K562 (cell line): ENCODE measurements around the gene BSN. TPM values are rescaled to one million over a fixed set of nuclear protein-coding genes. Genes with fewer than 3 reads are reported as not detected.

Experiments used
- ATAC-seq: fragments of 200-7000 bp; cut with Tn5 transposase; 3 replicates; pipeline ENCODE4 v1.9.1; 2020; ENCODE audit warnings: moderate library complexity
- BruUV-seq: library from RNA; stranded (reverse); fragments of 400-500 nt; replicated peaks from 2 replicates; lab custom pipeline; 2021; lab: Mats Ljungman, UMichigan
- CTCF ChIA-PET: fragments of 300-600 bp; formaldehyde crosslinking; extraction: SDS; loops from one replicate; lab custom pipeline; 2021; ENCODE audit warnings: low intra/inter-chr PET ratio; lab: Yijun Ruan, JAX
- POLR2A ChIA-PET: fragments of 300-600, 350-650 bp; sonication (Branson Sonifier 250); formaldehyde crosslinking; extraction: SDS; loops from one replicate; lab custom pipeline; 2021; ENCODE audit warnings: antibody characterized with exemption, inconsistent platforms; lab: Yijun Ruan, JAX
- DNase-seq, 4 experiments: peaks; one replicate each; pipeline versions ENCODE4 v3.0.0 to v3.0.0-alpha.2; 2011 to 2018; ENCODE audit warnings: low spot score in 3 of 4, mixed read lengths in 3 of 4; ENCODE audit errors: extremely low read depth in 1 of 4
- FAIRE-seq: peaks from 2 replicates; lab custom pipeline; 2011; peaks lifted over from hg19 to GRCh38; lab: Jason Lieb, UNC
- H2AFZ ChIP-seq: 2 replicates; pipeline ENCODE4 v1.6.0; 2011; ENCODE audit warnings: low read depth, low read length, control low read depth, inconsistent platforms
- H3K27ac ChIP-seq: fragments of 200-600 bp; 3 replicates; pipeline ENCODE4 v1.8.0; 2011; ENCODE audit warnings: low read depth, mild to moderate bottlenecking, control low read depth, inconsistent platforms, low read length, moderate library complexity, mixed read lengths; ENCODE audit errors: extremely low read depth
- H3K27me3 ChIP-seq, 2 experiments: fragments of 300-600 bp in 1 of 2; 2 replicates in 1 of 2; 3 replicates in 1 of 2; pipeline versions ENCODE4 v1.6.0 to v1.8.0; 2011; ENCODE audit warnings: inconsistent platforms in 2 of 2, low read length in 2 of 2, mild to moderate bottlenecking in 1 of 2, mixed read lengths in 1 of 2, moderate library complexity in 1 of 2; ENCODE audit not compliant: control insufficient read depth in 2 of 2, insufficient read depth in 2 of 2
- H3K36me3 ChIP-seq: fragments of 300-600 bp; 3 replicates; pipeline ENCODE4 v1.8.0; 2011; ENCODE audit warnings: mild to moderate bottlenecking, low read length, inconsistent platforms; ENCODE audit not compliant: control insufficient read depth, insufficient read depth
- H3K4me1 ChIP-seq, 2 experiments: fragments of 200-600 bp in 1 of 2; replicated peaks in 1 of 2; 2 replicates in 1 of 2; 3 replicates in 1 of 2; pipeline versions ENCODE4 v1.5.1 to v1.8.0; 2011; ENCODE audit warnings: inconsistent platforms in 2 of 2, low read length in 2 of 2, mild to moderate bottlenecking in 1 of 2, mixed read lengths in 1 of 2, moderate library complexity in 1 of 2; ENCODE audit not compliant: control insufficient read depth in 2 of 2, insufficient read depth in 2 of 2
- H3K4me2 ChIP-seq: 2 replicates; pipeline ENCODE4 v1.6.1; 2011; ENCODE audit warnings: low read length, control low read depth, inconsistent platforms, mixed read lengths; ENCODE audit not compliant: insufficient read depth
- H3K4me3 ChIP-seq: fragments of 200-600 bp; sonication (generic), shearing (Covaris generic); 2 replicates; pipeline ENCODE4 v1.5.1; 2016; ENCODE audit warnings: control low read depth, inconsistent platforms
- H3K79me2 ChIP-seq: fragments of 200-600 bp; 3 replicates; pipeline ENCODE4 v1.8.0; 2011; ENCODE audit warnings: low read length, inconsistent platforms; ENCODE audit not compliant: control insufficient read depth, insufficient read depth
- H3K9ac ChIP-seq, 2 experiments: 2 replicates each; pipeline versions ENCODE4 v1.6.0 to v1.6.1; 2011; ENCODE audit warnings: low read depth in 2 of 2, low read length in 2 of 2, control low read depth in 1 of 2, inconsistent platforms in 1 of 2, mild to moderate bottlenecking in 1 of 2, mixed read lengths in 1 of 2; ENCODE audit not compliant: insufficient read depth in 1 of 2
- H3K9me1 ChIP-seq: one replicate; pipeline ENCODE4 v1.6.0; 2011; ENCODE audit warnings: inconsistent platforms, mild to moderate bottlenecking, low read length, moderate library complexity; ENCODE audit not compliant: control insufficient read depth, insufficient read depth
- H3K9me3 ChIP-seq: replicated peaks from 2 replicates; pipeline ENCODE4 v1.5.1; 2011; ENCODE audit warnings: low read depth, low read length, inconsistent platforms; ENCODE audit not compliant: control insufficient read depth, insufficient read depth
- H4K20me1 ChIP-seq: replicated peaks from 2 replicates; pipeline ENCODE4 v1.6.1; 2011; ENCODE audit warnings: low read length, inconsistent platforms, mixed read lengths; ENCODE audit not compliant: control insufficient read depth, insufficient read depth
- CHCHD3 ChIP-seq: fragments of 250-450 bp; sonication (Bioruptor Pico); IDR thresholded peaks from 2 replicates; pipeline ENCODE4 v2.1.2; 2022; ENCODE audit warnings: mild to moderate bottlenecking
- JUND ChIP-seq, 2 experiments: IDR thresholded peaks; 2 replicates in 1 of 2; 3 replicates in 1 of 2; pipeline ENCODE4 v1.6.1; 2011; ENCODE audit warnings: borderline replicate concordance in 2 of 2, low read depth in 2 of 2, low read length in 2 of 2, improper control_type of control experiment in 1 of 2, missing biosample characterization in 1 of 2, missing genetic modification characterization in 1 of 2, missing genetic modification reagents in 1 of 2
- MCM3 ChIP-seq: fragments of 450-650 bp; IDR thresholded peaks from 2 replicates; pipeline ENCODE4 v1.6.1; 2016
- MXI1 ChIP-seq: IDR thresholded peaks from 2 replicates; pipeline ENCODE4 v1.6.1; 2011; ENCODE audit warnings: low read depth, mild to moderate bottlenecking, improper control_type of control experiment, low read length
- SIN3A ChIP-seq, 2 experiments: fragments of 150-350 bp in 1 of 2; IDR thresholded peaks; 2 replicates each; pipeline ENCODE4 v1.6.1; 2011 to 2016; ENCODE audit warnings: borderline replicate concordance in 2 of 2, low read depth in 2 of 2, low read length in 2 of 2, mild to moderate bottlenecking in 2 of 2, moderate library complexity in 2 of 2; ENCODE audit not compliant: control insufficient read depth in 1 of 2
- TAL1 ChIP-seq: fragments of 450-650 bp; IDR thresholded peaks from 2 replicates; pipeline ENCODE4 v1.6.1; 2016; ENCODE audit warnings: mild to moderate bottlenecking
- TCF3 ChIP-seq: sonication (generic); formaldehyde crosslinking; IDR thresholded peaks from 2 replicates; pipeline ENCODE4 v1.4.0; 2020; ENCODE audit warnings: mild to moderate bottlenecking, missing genetic modification reagents
- ZNF124 ChIP-seq: sonication (generic); formaldehyde crosslinking; IDR thresholded peaks from 2 replicates; pipeline ENCODE4 v1.8.1; 2022; ENCODE audit warnings: missing genetic modification reagents
- ZNF165 ChIP-seq: fragments of 250-450 bp; sonication (Bioruptor Pico); IDR thresholded peaks from 2 replicates; pipeline ENCODE4 v1.4.0; 2020; ENCODE audit warnings: borderline replicate concordance
- ZNF3 ChIP-seq: fragments of 250-450 bp; sonication (Bioruptor Pico); IDR thresholded peaks from 2 replicates; pipeline ENCODE4 v1.5.0; 2021; ENCODE audit warnings: mild to moderate bottlenecking, moderate library complexity
- ZNF347 ChIP-seq: fragments of 450-650 bp; formaldehyde crosslinking; IDR thresholded peaks from 2 replicates; pipeline ENCODE4 v1.4.0; 2020; ENCODE audit warnings: low read depth, mild to moderate bottlenecking, moderate library complexity
- ZNF696 ChIP-seq: fragments of 250-450 bp; sonication (Bioruptor Pico); conservative IDR thresholded peaks from 2 replicates; pipeline ENCODE4 v1.4.0; 2020; ENCODE audit warnings: mild to moderate bottlenecking, moderate library complexity
- WGBS: fragments of 100-300 bp; shearing (Covaris generic); methylation state at CpG from one replicate; pipeline ENCODE4 v1.1.6; 2016; ENCODE audit warnings: low coverage, mixed read lengths; ENCODE audit not compliant: insufficient coverage; ENCODE audit errors: missing lambda C conversion rate; 5-methylcytosine and 5-hydroxymethylcytosine counted together
- in situ Hi-C: fragments of 300-500 bp; cut with MboI; formaldehyde crosslinking; loops from 4 replicates; pipeline ENCODE4 v1.15.0; 2018; ENCODE audit warnings: inconsistent platforms, mixed read lengths
- intact Hi-C: fragments of 100-400 bp; cut with micrococcal nuclease; formaldehyde crosslinking; loops from 2 replicates; pipeline ENCODE4 v1.14.2; 2022
- polyA plus RNA-seq, 8 experiments: library from polyadenylated mRNA; depleted of rRNA in 4 of 8; stranded (reverse) in 5 of 8; unstranded in 3 of 8; fragments of >200 nt; fragmentation: Nextera tagmentation in 2 of 8; fragmentation: Illumina TruSeq in 1 of 8; extraction: Ambion mirVana in 2 of 8; extraction: Trizol in 1 of 8; gene quantifications; 2 replicates each; pipeline versions ENCODE4 v1.2.1 to v1.2.3, GENCODE V29; 2011 to 2014; ENCODE audit warnings: inconsistent platforms in 1 of 8, missing spikeins in 1 of 8
- total RNA-seq, 7 experiments: library from RNA; depleted of rRNA in 6 of 7; stranded (reverse); fragments of >200 nt in 6 of 7; fragmentation: Illumina TruSeq in 2 of 7; extraction: Trizol in 2 of 7; gene quantifications; 2 replicates each; pipeline versions ENCODE4 v1.2.1 to v1.2.3, GENCODE V29; 2011 to 2021; ENCODE audit warnings: low replicate concordance in 1 of 7
- TF ChIP-seq, protein P1 (sequence below), 2 experiments: fragments of 450-650 bp; conservative IDR thresholded peaks; 2 replicates each; pipeline ENCODE4 v1.6.1; 2017; ENCODE audit warnings: mild to moderate bottlenecking in 2 of 2, moderate library complexity in 2 of 2

BSN gene
- total and polyA plus RNA-seq, 9 of the 15 experiments (the other 6 are each of a cell fraction or from before 2014, with no cell fraction given), result 0.03 to 1.5 (median 0.29) TPM

DNA sequence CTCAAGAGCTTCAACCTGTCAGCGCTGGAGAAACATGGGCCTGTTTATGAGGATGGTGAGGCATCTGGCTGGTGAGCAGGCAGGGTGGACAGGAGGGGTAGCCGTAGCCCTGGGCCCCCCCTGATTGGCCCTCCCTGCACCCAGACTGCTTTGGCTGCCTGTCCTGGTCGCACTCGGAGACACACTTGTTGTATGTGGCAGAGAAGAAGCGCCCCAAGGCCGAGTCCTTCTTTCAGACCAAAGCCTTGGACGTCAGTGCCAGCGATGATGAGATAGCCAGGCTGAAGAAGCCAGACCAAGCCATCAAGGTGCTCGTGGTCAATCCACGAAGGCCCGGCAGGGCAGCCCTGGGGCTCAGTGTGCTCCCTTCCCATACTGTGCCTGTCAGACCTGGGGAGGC is 121.6 kb downstream of the BSN start (continued):
- TF ChIP-seq ZNF165 (CRISPR knock-in tag) (no peak), TCF3 (no peak), JUND (IDR thresholded peaks at IDR 0.05; ENCODE audit: borderline replicate concordance, low read depth, low read length) (no peak), JUND (tag; IDR thresholded peaks at IDR 0.05; ENCODE audit: borderline replicate concordance, low read depth, low read length) (no peak), ZNF696 (CRISPR knock-in tag) (no peak), CHCHD3 (CRISPR knock-in tag) (no peak), TAL1 (no peak), ZNF3 (CRISPR knock-in tag) (no peak)
- TF ChIP-seq, all 486 proteins: peak for 0

DNA sequence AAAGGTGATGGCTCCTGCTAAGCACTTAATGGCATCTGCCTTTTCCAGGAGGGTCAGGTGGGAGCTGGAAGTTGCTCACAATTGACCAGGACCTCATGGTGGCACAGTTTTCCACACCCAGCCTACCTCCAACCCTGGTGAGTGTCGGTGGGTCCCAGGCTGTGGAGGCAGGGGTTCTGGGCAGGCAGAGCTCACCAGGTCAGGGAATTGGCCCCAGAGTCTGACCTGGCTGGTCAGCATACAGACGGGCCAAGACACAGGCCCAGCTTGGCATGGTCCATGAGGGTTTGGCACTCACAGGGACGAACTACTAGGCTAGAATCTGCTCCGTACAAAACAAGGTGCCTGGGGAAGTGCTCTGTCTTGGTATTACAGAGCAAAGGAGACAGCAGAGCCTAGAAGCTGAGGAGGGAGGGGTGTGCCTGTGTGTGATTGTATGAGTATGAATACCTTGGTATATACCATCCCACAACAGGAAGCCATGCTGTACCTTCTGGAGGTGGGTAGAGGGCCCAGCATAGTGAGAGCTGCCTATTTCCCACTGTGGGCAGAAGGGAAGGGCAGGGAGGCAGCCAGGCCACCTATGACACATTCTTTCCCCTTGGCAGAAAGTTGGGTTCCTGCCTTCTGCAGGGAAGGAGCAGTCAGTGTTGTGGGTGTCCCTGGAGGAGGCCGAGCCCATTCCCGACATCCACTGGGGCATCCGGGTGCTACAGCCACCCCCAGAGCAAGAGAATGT is 126.4 kb downstream of the BSN start:
- intact Hi-C loops (no loop called here), in situ Hi-C loops (no loop called here)
- Histone ChIP-seq H2AFZ (no peak overlapping the region), H3K9me3 (no peaks in the 10 kb centered on the region), H3K27me3 (no peaks in the 10 kb centered on the region), H3K4me2 (no peak overlapping the region), H3K9me1 (peaks cover 3% of the 10 kb centered on the region), H3K79me2 (peaks cover 6% of the 10 kb centered on the region; the same call in 1 of the 3 replicates), H4K20me1 (no peaks in the 10 kb centered on the region), H3K27ac (no peak overlapping the region; the same call in 2 of the 3 replicates), H3K4me3 (no peak overlapping the region), H3K36me3 (peaks cover 83% of the 10 kb centered on the region; the same call in 2 of the 3 replicates), H3K4me1 (peaks cover 0 to 9% of the 10 kb centered on the region in 2 experiments; a peak in 2 of 5 replicates), H3K9ac (peak overlapping the region in 1 of 2 experiments; percentile 52; a peak in 1 of 4 replicates)
- 96% methylated on average over 6 of the region's 7 CpGs for whole genome bisulfite sequencing
- no peak for DNase-seq
- ATAC-seq, result no peak
- BruUV-seq, result no TSS peak
- ChIA-PET CTCF (no interaction called here), POLR2A (interaction anchor here (0.6 kb wide), 1 partner anchor 1059 kb away, joined by 3 read pairs; the partner anchor contains the start of gene TMEM89)
- no peak for FAIRE-seq
- no peak for TF ChIP-seq MCM3
- TF ChIP-seq, protein P1, sequence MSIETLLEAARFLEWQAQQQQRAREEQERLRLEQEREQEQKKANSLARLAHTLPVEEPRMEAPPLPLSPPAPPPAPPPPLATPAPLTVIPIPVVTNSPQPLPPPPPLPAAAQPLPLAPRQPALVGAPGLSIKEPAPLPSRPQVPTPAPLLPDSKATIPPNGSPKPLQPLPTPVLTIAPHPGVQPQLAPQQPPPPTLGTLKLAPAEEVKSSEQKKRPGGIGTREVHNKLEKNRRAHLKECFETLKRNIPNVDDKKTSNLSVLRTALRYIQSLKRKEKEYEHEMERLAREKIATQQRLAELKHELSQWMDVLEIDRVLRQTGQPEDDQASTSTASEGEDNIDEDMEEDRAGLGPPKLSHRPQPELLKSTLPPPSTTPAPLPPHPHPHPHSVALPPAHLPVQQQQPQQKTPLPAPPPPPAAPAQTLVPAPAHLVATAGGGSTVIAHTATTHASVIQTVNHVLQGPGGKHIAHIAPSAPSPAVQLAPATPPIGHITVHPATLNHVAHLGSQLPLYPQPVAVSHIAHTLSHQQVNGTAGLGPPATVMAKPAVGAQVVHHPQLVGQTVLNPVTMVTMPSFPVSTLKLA (conservative IDR thresholded peaks at IDR 0.05), result no peak
- TF ChIP-seq ZNF347 (CRISPR knock-in tag), result no peak
- TF ChIP-seq MXI1, result no peak
- no peak for TF ChIP-seq SIN3A (IDR thresholded peaks at IDR 0.05; ENCODE audit: borderline replicate concordance in 2 of 2, control insufficient read depth in 1 of 2, low read depth in 2 of 2, low read length in 2 of 2)
- no peak for TF ChIP-seq ZNF124
